Measurements from ENCODE around the gene MED20.
"Not testable (repeated sequence)": the region's sequence is repeated elsewhere in the genome, so short reads cannot be mapped to it uniquely, and the experiment has no call there.

Gene MED20

GRCh38 chr6:41958022-41958856 lies 37.3 kb upstream of the MED20 start:
- no peak for TF ChIP-seq POLR2A (IDR thresholded peaks at IDR 0.05; ENCODE audit: low read depth, low read length)
- TF ChIP-seq TAF1 (IDR thresholded peaks at IDR 0.05; ENCODE audit: borderline replicate concordance, low read depth, low read length), result no peak
- TF ChIP-seq POLR2AphosphoS5 (IDR thresholded peaks at IDR 0.05; ENCODE audit: low read depth, low read length), result no peak
- DNase-seq (ENCODE audit: insufficient read length) (no peak), FAIRE-seq (no peak)

GRCh38 chr6:41957117-41957516 lies 36.2 kb upstream of the MED20 start:
- TF ChIP-seq POLR2A (IDR thresholded peaks at IDR 0.05; ENCODE audit: low read depth, low read length) (no peak), TAF1 (IDR thresholded peaks at IDR 0.05; ENCODE audit: borderline replicate concordance, low read depth, low read length) (no peak)
- no peak for FAIRE-seq
- DNase-seq (ENCODE audit: insufficient read length), result no peak

- DNase-seq (ENCODE audit: insufficient read length) (no peak), FAIRE-seq (no peak)
- TF ChIP-seq POLR2AphosphoS5 (IDR thresholded peaks at IDR 0.05; ENCODE audit: low read depth, low read length) (no peak), POLR2A (IDR thresholded peaks at IDR 0.05; ENCODE audit: low read depth, low read length) (no peak), TAF1 (IDR thresholded peaks at IDR 0.05; ENCODE audit: borderline replicate concordance, low read depth, low read length) (no peak)
These were observed 34.5 kb upstream of the MED20 start for GRCh38 chr6:41955412-41955811.

GRCh38 chr6:41954668-41955067 lies 33.7 kb upstream of the MED20 start:
- TF ChIP-seq POLR2AphosphoS5 (IDR thresholded peaks at IDR 0.05; ENCODE audit: low read depth, low read length) (no peak), POLR2A (IDR thresholded peaks at IDR 0.05; ENCODE audit: low read depth, low read length) (no peak), TAF1 (IDR thresholded peaks at IDR 0.05; ENCODE audit: borderline replicate concordance, low read depth, low read length) (no peak)
- DNase-seq (ENCODE audit: insufficient read length) (no peak), FAIRE-seq (no peak)

GRCh38 chr6:41947581-41948220 lies 26.8 kb upstream of the MED20 start:
- no peak for FAIRE-seq
- no peak for DNase-seq (ENCODE audit: insufficient read length)
- TF ChIP-seq POLR2AphosphoS5 (IDR thresholded peaks at IDR 0.05; ENCODE audit: low read depth, low read length), result no peak
- TF ChIP-seq POLR2A (IDR thresholded peaks at IDR 0.05; ENCODE audit: low read depth, low read length), result no peak

GRCh38 chr6:41943456-41943855 lies 22.5 kb upstream of the MED20 start:
- TF ChIP-seq TAF1 (IDR thresholded peaks at IDR 0.05; ENCODE audit: borderline replicate concordance, low read depth, low read length), result no peak
- no peak for TF ChIP-seq POLR2A (IDR thresholded peaks at IDR 0.05; ENCODE audit: low read depth, low read length)
- no peak for TF ChIP-seq POLR2AphosphoS5 (IDR thresholded peaks at IDR 0.05; ENCODE audit: low read depth, low read length)
- DNase-seq (ENCODE audit: insufficient read length), result no peak
- no peak for FAIRE-seq

- not testable (repeated sequence) for DNase-seq (ENCODE audit: insufficient read length); FAIRE-seq
These were observed 21.9 kb upstream of the MED20 start for GRCh38 chr6:41942882-41943281.

GRCh38 chr6:41942067-41942851 lies 21.3 kb upstream of the MED20 start:
- no peak for TF ChIP-seq TAF1 (IDR thresholded peaks at IDR 0.05; ENCODE audit: borderline replicate concordance, low read depth, low read length)
- no peak for TF ChIP-seq POLR2A (IDR thresholded peaks at IDR 0.05; ENCODE audit: low read depth, low read length)
- TF ChIP-seq POLR2AphosphoS5 (IDR thresholded peaks at IDR 0.05; ENCODE audit: low read depth, low read length), result no peak
- DNase-seq (ENCODE audit: insufficient read length) (no peak), FAIRE-seq (peak; percentile 46)

- FAIRE-seq (peak; percentile 85), DNase-seq (ENCODE audit: insufficient read length) (peak; percentile 79)
- TF ChIP-seq TAF1 (IDR thresholded peaks at IDR 0.05; ENCODE audit: borderline replicate concordance, low read depth, low read length), result no peak; the same call in 1 of the 2 replicates
- TF ChIP-seq POLR2A (IDR thresholded peaks at IDR 0.05; ENCODE audit: low read depth, low read length), result peak; percentile 15; the same call in 1 of the 2 replicates
- TF ChIP-seq POLR2AphosphoS5 (IDR thresholded peaks at IDR 0.05; ENCODE audit: low read depth, low read length), result peak; percentile 69
These were observed 20.5 kb upstream of the MED20 start, which contains the start of gene CCND3 for GRCh38 chr6:41941280-41942066. Gene CCND3, minus strand, starts transcription at chr6:41941808. Its CDS starts 159 bp downstream, at chr6:41941649.

- DNase-seq (ENCODE audit: insufficient read length) (no peak), FAIRE-seq (peak; percentile 9)
These were observed 19.9 kb upstream of the MED20 start for GRCh38 chr6:41940759-41941279.

More at GRCh38 chr6:41940759-41941279, 19.9 kb upstream of the MED20 start:
- TF ChIP-seq POLR2AphosphoS5 (IDR thresholded peaks at IDR 0.05; ENCODE audit: low read depth, low read length), result no peak
- TF ChIP-seq POLR2A (IDR thresholded peaks at IDR 0.05; ENCODE audit: low read depth, low read length), result no peak
- no peak for TF ChIP-seq TAF1 (IDR thresholded peaks at IDR 0.05; ENCODE audit: borderline replicate concordance, low read depth, low read length)

All from GM12892 (cell line).